Upper lobe of left lung (tissue), 4 donors: ENCODE data around the gene NTN1.

Source experiments
- CTCF ChIP-seq, 6 experiments: fragments of 450-650 bp in 4 of 6; fragments of 200-600 bp in 2 of 6; sonication (generic) in 2 of 6; IDR thresholded peaks; one replicate each; pipeline ENCODE4 v1.5.1; 2016 to 2019; ENCODE audit warnings: antibody characterized with exemption in 6 of 6
- POLR2A ChIP-seq, 4 donors: fragments of 450-650 bp; IDR thresholded peaks; one replicate each; pipeline ENCODE4 v1.5.1; 2016 to 2017; ENCODE audit warnings: antibody characterized with exemption in 4 of 4, mild to moderate bottlenecking in 2 of 4

- no peak for TF ChIP-seq CTCF (IDR thresholded peaks at IDR 0.05)
- no peak for TF ChIP-seq POLR2A (IDR thresholded peaks at IDR 0.05)
Observed at GRCh38 chr17:9052921-9053320, 31.6 kb downstream of the NTN1 start.
